Activated T-cell treated with anti-CD3 and anti-CD28 coated beads, Interleukin-2, amount 50 U/mL, for 72 hours (primary cell): ENCODE measurements around the gene LYZL2. TPM values are rescaled to one million over a fixed set of nuclear protein-coding genes. Genes with fewer than 3 reads are reported as not detected.
"Not testable (repeated sequence)": the region's sequence is repeated elsewhere in the genome, so short reads cannot be mapped to it uniquely, and the experiment has no call there.

Experiments
- ATAC-seq, 2 donors: fragments of 150-1000 bp; cut with Tn5 transposase; replicated peaks in 1 of 2; 2 replicates each; pipeline ENCODE4 v1.10.0; 2021; ENCODE audit warnings: moderate library complexity in 2 of 2, mild to moderate bottlenecking in 1 of 2
- DNase-seq, 2 donors: peaks; one replicate each; pipeline ENCODE4 v3.0.0; 2021 to 2022; ENCODE audit warnings: mixed read lengths in 1 of 2
- H3K27ac Mint-ChIP-seq: one replicate; pipeline ENCODE4 v1.8.0; 2022; ENCODE audit warnings: mild to moderate bottlenecking, moderate library complexity, mixed read lengths
- H3K27me3 Mint-ChIP-seq: one replicate; pipeline ENCODE4 v1.8.0; 2022; ENCODE audit warnings: low read depth, mixed read lengths
- H3K36me3 Mint-ChIP-seq, 2 donors: one replicate each; pipeline ENCODE4 v1.8.0; 2022; ENCODE audit warnings: mixed read lengths in 2 of 2, mild to moderate bottlenecking in 1 of 2; ENCODE audit not compliant: insufficient read depth in 2 of 2
- H3K4me1 Mint-ChIP-seq: one replicate; pipeline ENCODE4 v1.8.0; 2022; ENCODE audit warnings: low read depth, mixed read lengths
- H3K4me3 Mint-ChIP-seq, 2 donors: one replicate each; pipeline ENCODE4 v1.8.0; 2022; ENCODE audit warnings: mild to moderate bottlenecking in 2 of 2, mixed read lengths in 2 of 2, moderate library complexity in 2 of 2
- H3K9me3 Mint-ChIP-seq, 2 donors: one replicate each; pipeline ENCODE4 v1.8.0; 2022; ENCODE audit warnings: mixed read lengths in 2 of 2
- total RNA-seq, 2 donors: library from RNA; stranded (reverse); gene quantifications; one replicate each; pipeline ENCODE4 v1.2.3, GENCODE V29; 2022

Gene LYZL2
- total RNA-seq, 2 donors from 2014 or later = not detected

GRCh38 chr10:30626837-30627236, 2.7 kb downstream of the LYZL2 start:
- not testable (repeated sequence) for ATAC-seq, H3K4me3 Mint-ChIP-seq, H3K27ac Mint-ChIP-seq, DNase-seq, H3K4me1 Mint-ChIP-seq, H3K9me3 Mint-ChIP-seq, H3K36me3 Mint-ChIP-seq, H3K27me3 Mint-ChIP-seq

DNA sequence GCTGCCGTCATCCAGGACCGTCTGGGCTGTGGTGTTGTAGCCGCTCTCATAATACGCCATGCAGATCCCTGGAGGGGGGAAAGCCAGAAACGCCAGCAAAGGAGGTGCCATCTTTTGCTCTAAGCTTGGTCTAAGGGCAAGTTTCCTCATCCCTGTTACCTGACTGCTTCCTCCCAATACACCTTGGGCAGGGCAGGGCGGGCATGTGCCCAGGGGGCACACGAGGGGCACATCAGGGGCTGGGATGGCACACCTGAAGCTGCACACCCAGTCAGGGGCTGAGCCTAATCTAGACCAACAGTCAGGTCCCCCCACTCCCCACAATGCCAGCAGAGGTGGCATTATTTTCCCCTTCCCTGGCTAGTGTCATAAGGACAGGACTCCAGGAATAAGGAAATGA, 3.4 kb downstream of the LYZL2 start:
- H3K27me3 Mint-ChIP-seq, H3K9me3 Mint-ChIP-seq, H3K4me3 Mint-ChIP-seq, DNase-seq, ATAC-seq, H3K27ac Mint-ChIP-seq, H3K36me3 Mint-ChIP-seq: not testable (repeated sequence)
- H3K4me1 Mint-ChIP-seq = peaks cover 11% of the 10 kb centered on the region

DNA sequence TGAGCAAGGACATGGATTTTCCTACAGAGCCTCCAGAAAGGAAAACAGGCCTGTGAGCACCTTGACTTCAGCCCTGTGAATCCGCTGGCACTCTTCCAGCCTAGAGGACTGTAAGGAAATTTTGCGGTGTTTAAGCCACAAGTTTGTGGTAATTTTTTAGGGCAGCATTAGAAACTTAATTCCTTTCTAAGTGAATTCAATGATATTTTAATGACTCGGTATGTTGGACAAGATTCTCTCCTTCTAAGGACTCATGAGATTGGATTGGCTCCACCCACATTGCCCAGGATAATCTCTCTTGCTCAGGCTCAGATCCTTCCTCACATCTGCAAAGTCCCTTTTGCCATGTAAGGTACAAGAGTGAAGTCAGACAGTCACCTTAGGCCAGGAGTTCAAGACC, 4.5 kb downstream of the LYZL2 start:
- no peak overlapping the region for H3K4me3 Mint-ChIP-seq
- H3K27ac Mint-ChIP-seq = no peak overlapping the region
- peaks cover 11% of the 10 kb centered on the region for H3K27me3 Mint-ChIP-seq
- H3K4me1 Mint-ChIP-seq = peaks cover 11% of the 10 kb centered on the region
- ATAC-seq = no peak
- no peak for DNase-seq
- H3K36me3 Mint-ChIP-seq = no peaks in the 10 kb centered on the region
- H3K9me3 Mint-ChIP-seq = no peaks in the 10 kb centered on the region

GRCh38 chr10:30619966-30620365, 9.6 kb downstream of the LYZL2 start:
- no peak for DNase-seq
- peaks cover 30% of the 10 kb centered on the region for H3K27me3 Mint-ChIP-seq
- no peak for ATAC-seq
- H3K4me3 Mint-ChIP-seq = no peak overlapping the region
- no peaks in the 10 kb centered on the region for H3K9me3 Mint-ChIP-seq
- H3K4me1 Mint-ChIP-seq = peaks cover 11% of the 10 kb centered on the region
- no peaks in the 10 kb centered on the region for H3K36me3 Mint-ChIP-seq
- peak overlapping the region; percentile 32 for H3K27ac Mint-ChIP-seq

DNA sequence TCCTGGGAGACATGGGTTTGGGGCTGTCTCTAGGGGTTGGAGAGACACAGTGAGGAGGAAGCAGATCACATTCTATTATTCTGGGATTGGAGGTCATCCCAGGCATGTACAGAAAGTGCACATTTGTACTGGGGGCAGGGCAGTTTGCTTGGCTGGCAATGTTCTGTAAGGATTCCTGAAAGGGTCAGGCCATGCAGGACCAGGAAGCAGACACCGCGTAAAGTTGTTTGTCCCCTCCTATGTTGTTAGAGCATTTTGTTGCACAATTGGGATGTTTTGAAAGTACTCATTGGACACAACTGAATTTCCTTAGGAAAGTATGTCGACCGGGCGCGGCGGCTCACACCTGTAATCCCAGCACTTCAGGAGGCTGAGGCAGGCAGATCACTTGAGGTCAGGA, 12.5 kb downstream of the LYZL2 start:
- H3K9me3 Mint-ChIP-seq = no peaks in the 10 kb centered on the region
- ATAC-seq (no peak), DNase-seq (no peak)
- H3K4me1 Mint-ChIP-seq = peaks cover 4% of the 10 kb centered on the region
- H3K36me3 Mint-ChIP-seq = no peaks in the 10 kb centered on the region
- H3K27ac Mint-ChIP-seq = no peak overlapping the region
- H3K27me3 Mint-ChIP-seq = peaks cover 46% of the 10 kb centered on the region
- no peak overlapping the region for H3K4me3 Mint-ChIP-seq

GRCh38 chr10:30611041-30611440, 18.5 kb downstream of the LYZL2 start:
- H3K9me3 Mint-ChIP-seq, ATAC-seq, H3K4me1 Mint-ChIP-seq, H3K36me3 Mint-ChIP-seq, H3K4me3 Mint-ChIP-seq, DNase-seq, H3K27ac Mint-ChIP-seq: not testable (repeated sequence)
- H3K27me3 Mint-ChIP-seq = peaks cover 49% of the 10 kb centered on the region

DNA sequence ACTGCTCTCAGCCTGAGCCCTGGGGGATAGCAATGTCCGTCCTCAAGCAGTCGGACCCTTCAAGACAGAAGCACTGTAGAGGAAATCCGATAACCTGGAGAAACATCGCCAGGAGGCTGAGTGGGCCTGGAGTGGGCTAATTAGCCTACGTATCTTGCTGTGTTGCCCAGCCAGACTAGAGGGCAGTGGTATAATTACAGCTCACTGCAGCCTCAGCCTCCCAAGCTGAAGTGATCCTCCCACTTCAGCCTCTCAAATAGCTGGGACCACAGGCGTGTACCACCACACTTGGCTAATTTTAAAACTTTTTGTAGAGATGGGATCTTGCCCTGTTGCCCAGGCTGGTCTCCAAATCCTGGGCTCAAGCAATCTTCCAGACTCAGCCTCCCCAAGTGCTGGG, 21.7 kb downstream of the LYZL2 start:
- ATAC-seq = no peak

DNA sequence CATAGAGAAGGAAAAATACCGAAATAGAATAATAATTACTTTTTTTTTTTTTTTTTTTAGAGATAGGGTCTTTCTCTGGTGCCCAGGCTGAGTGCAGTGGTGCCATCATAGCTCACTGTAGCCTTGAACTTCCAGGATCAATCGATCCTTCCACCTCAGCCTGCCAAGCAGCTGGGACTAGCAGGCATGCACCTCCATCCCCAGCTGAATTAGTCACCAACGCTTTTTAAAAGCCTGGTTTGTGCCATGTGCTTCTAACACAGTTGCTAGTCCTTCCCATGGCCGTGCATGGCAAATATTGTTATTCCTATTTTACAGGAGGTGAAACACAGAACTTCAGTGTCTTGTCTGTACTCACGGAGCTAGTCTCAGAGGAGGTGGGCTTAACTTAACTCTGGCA, 23.2 kb downstream of the LYZL2 start:
- Mint-ChIP-seq H3K4me3 (no peak overlapping the region), H3K36me3 (peaks cover 0 to 3% of the 10 kb centered on the region in 2 donors), H3K27me3 (peaks cover 23% of the 10 kb centered on the region)

More for the DNA sequence above, 21.7 kb downstream of the LYZL2 start:
- Mint-ChIP-seq H3K27me3 (peaks cover 37% of the 10 kb centered on the region), H3K4me3 (no peak overlapping the region), H3K4me1 (no peaks in the 10 kb centered on the region), H3K9me3 (no peaks in the 10 kb centered on the region), H3K27ac (no peak overlapping the region), H3K36me3 (peaks cover 0 to 3% of the 10 kb centered on the region in 2 donors)
- no peak for DNase-seq

GRCh38 chr10:30605341-30606121, 24.0 kb downstream of the LYZL2 start:
- DNase-seq, H3K4me3 Mint-ChIP-seq, H3K4me1 Mint-ChIP-seq, H3K9me3 Mint-ChIP-seq, ATAC-seq, H3K27ac Mint-ChIP-seq, H3K36me3 Mint-ChIP-seq: not testable (repeated sequence)
- peaks cover 15% of the 10 kb centered on the region for H3K27me3 Mint-ChIP-seq

More for the DNA sequence above, 23.2 kb downstream of the LYZL2 start:
- DNase-seq (no peak), ATAC-seq (no peak)
- Mint-ChIP-seq H3K4me1 (no peaks in the 10 kb centered on the region), H3K9me3 (no peaks in the 10 kb centered on the region), H3K27ac (no peak overlapping the region)

DNA sequence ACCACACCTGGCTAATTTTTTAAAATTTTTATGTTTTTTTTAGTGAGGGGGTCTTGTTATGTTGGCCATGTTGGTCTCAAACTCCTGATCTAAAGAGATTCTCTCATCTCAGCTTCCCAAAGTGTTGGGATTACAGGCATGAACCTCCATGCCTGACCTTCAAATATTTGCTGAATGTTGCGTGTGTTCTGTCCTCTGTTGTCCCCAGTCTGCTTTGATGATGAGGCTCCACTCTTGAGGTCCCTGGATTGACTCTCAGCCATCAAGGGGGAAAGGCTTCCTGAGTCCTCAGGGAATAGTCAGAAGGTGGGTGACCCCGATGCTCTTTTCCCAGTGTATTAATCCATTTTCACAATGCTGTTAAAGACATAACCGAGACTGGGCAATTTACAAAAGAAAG, 26.0 kb downstream of the LYZL2 start:
- peaks cover 10% of the 10 kb centered on the region for H3K27me3 Mint-ChIP-seq
- no peak overlapping the region for H3K4me3 Mint-ChIP-seq
- no peaks in the 10 kb centered on the region for H3K4me1 Mint-ChIP-seq
- no peak for DNase-seq
- no peak for ATAC-seq
- H3K9me3 Mint-ChIP-seq = no peaks in the 10 kb centered on the region
- peaks cover 0 to 3% of the 10 kb centered on the region in 2 donors for H3K36me3 Mint-ChIP-seq
- no peak overlapping the region for H3K27ac Mint-ChIP-seq

DNA sequence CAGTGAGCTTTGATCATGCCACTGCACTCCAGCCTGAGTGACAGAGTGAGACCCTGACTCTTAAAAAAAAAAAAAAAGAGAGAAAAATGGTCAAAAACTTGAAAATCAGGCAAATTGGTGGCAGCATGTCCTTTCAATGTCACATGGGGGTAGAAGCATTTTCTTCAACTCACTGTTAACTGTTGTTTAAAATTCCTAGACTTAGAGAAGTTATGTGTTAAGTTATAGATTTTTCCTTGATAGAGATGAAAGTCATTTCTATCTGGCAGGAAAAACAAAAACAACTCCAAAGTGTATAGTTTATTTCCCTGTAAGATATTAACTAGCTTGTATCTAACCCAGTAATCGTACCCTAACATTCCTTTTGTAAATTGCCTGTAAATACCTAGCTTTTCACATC, 26.8 kb downstream of the LYZL2 start:
- Mint-ChIP-seq H3K9me3 (no peaks in the 10 kb centered on the region), H3K27ac (no peak overlapping the region), H3K4me3 (no peak overlapping the region), H3K4me1 (no peaks in the 10 kb centered on the region), H3K36me3 (peaks cover 0 to 3% of the 10 kb centered on the region in 2 donors), H3K27me3 (peaks cover 10% of the 10 kb centered on the region)
- ATAC-seq (no peak), DNase-seq (no peak)

DNA sequence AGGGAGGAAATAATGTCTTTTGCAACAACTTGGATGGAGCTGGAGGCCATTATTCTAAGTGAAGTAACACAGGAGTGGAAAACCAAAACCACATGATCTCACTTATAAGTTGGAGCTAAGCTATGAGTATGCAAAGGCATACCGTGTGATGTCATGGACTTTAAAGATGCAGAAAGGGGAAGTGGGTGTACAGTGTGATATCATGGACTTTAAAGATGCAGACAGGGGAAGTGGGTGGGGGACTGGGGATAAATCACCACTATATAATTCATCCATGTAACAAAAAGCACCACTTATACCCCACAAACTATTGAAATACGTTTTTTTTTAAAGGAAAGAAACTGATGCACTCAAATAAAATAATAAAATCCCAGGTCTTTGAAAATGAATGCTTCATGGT, 29.5 kb downstream of the LYZL2 start:
- H3K27ac Mint-ChIP-seq = no peak overlapping the region
- H3K36me3 Mint-ChIP-seq = peaks cover 0 to 2% of the 10 kb centered on the region in 2 donors
- no peaks in the 10 kb centered on the region for H3K4me1 Mint-ChIP-seq
- H3K27me3 Mint-ChIP-seq = peaks cover 9% of the 10 kb centered on the region
- no peak overlapping the region for H3K4me3 Mint-ChIP-seq
- H3K9me3 Mint-ChIP-seq = no peaks in the 10 kb centered on the region
- ATAC-seq (peak in 1 of 2 donors; percentile 45), DNase-seq (no peak)

DNA sequence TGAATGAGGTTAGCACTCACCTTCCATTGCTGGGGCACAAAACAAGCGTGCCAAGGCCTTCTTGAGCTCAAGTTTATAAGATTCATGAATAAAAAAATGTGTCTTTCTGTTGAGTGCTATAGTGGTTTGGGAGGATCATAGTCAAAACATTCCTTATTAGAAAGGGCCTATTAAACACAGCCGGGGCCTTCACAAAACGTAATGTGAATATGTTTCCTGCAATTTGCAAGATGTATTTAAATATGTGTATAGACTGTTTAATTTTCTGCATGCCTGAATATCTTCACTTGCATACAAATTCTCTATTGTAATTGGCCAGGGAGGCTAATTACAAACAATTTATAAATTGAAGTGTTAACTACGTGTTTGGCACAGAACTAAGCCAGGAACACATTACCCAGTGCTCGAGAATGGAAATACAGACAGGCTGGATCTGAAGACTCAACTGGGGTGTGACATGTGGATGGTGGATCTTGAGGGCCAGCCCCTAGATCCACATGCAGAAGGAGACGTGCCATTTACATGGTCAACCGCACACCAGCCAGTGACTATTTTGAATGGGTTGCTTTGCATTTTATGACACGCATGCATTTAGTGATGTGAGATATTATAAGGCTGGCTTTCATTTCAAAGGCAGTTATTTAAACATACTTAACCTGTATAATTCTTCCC, 31.3 kb downstream of the LYZL2 start:
- H3K9me3 Mint-ChIP-seq = no peaks in the 10 kb centered on the region
- no peaks in the 10 kb centered on the region for H3K36me3 Mint-ChIP-seq
- no peak overlapping the region for H3K4me3 Mint-ChIP-seq
- no peaks in the 10 kb centered on the region for H3K4me1 Mint-ChIP-seq
- ATAC-seq (no peak), DNase-seq (no peak)
- H3K27me3 Mint-ChIP-seq = peaks cover 19% of the 10 kb centered on the region
- H3K27ac Mint-ChIP-seq = no peak overlapping the region
